AG04449 (cell line): ENCODE measurements around the gene TMEM106A.
"Not testable (repeated sequence)": the region's sequence is repeated elsewhere in the genome, so short reads cannot be mapped to it uniquely, and the experiment has no call there.

Experiments used
- CTCF ChIA-PET: fragments of 350-600 bp; formaldehyde crosslinking; extraction: SDS; loops from one replicate; lab custom pipeline; 2021; ENCODE audit warnings: antibody characterized with exemption; lab: Yijun Ruan, JAX
- POLR2A ChIA-PET: fragments of 400-600, 350-600 bp; formaldehyde crosslinking; extraction: SDS; loops from one replicate; lab custom pipeline; 2020; ENCODE audit warnings: antibody characterized with exemption, inconsistent platforms; lab: Yijun Ruan, JAX
- DNase-seq: peaks from one replicate; pipeline ENCODE4 v3.0.0-alpha.2; 2010; ENCODE audit warnings: low read depth, low spot score
- H3K4me3 ChIP-seq: 2 replicates; pipeline ENCODE4 v1.5.1; 2011; ENCODE audit warnings: low read depth, mild to moderate bottlenecking, control low read depth, low read length
- TF ChIP-seq, protein P1 (sequence below): IDR thresholded peaks from one replicate; pipeline ENCODE4 v1.5.1; 2011; ENCODE audit warnings: mild to moderate bottlenecking, moderate library complexity, low read length, control low read depth, inconsistent platforms; ENCODE audit not compliant: insufficient read depth; ENCODE audit errors: missing control alignments

Gene TMEM106A

DNA sequence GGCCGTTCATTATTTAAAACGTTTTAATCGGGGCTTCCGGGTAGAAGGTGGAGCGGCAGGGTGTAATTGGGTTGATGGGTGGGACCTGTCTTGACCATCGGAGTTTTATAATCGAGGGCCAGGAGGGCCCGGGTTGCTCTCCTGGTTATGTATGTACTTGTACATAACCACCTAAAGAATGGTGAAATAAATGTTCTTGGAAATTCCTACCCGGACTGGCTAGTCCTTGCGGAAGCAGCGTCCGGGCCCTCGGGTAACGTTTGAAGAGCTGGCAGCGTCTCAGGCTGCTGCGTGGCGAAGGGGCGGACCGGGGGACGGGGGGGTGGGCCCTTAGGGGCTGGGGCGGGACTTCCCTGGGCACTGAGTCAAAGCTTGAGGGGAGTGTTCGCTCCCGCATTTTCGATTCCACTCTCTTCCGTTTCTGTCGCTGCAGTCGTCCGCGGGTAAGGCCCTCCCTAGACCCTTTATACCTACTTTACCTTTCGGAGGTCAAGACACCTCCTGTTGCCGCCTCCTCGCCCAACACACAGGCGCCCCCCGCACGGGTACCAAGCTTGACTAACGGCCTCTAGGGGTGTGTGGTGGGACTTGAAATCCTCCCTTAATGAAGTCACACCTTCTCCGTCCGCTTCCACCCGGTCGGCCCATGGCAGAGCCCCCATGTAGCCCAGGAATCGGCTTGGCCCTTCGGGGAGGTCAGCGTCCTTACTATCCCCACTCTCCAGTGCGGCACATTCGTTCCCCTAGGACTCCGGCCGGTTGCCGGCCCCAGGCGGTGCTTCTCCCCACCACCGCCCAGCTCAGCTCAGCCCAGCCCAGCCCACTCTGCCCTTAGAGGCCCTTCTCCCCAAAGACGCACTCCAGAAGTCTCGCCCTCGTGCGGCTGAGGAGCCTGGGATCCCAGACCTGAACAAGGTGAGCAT is at the start of gene TMEM106A:
TSS of gene TMEM106A (plus strand) at position 396 of the 923 bp plus-strand sequence. CDS start 1,167 bp downstream, outside the sequence.
- POLR2A ChIA-PET: interaction anchor here (0.8 to 3.3 kb wide), 8 partner anchors 9 to 214 kb away, joined by 3 to 27 read pairs (median 4); partner anchors contain the start of gene RPL27
- CTCF ChIA-PET: interaction anchor here (1.0 to 1.9 kb wide), 4 partner anchors 10 to 104 kb away, joined by 3 to 9 read pairs (median 4); no protein-coding TSS in a partner anchor
- DNase-seq: peak; percentile 58
- TF ChIP-seq, protein P1, sequence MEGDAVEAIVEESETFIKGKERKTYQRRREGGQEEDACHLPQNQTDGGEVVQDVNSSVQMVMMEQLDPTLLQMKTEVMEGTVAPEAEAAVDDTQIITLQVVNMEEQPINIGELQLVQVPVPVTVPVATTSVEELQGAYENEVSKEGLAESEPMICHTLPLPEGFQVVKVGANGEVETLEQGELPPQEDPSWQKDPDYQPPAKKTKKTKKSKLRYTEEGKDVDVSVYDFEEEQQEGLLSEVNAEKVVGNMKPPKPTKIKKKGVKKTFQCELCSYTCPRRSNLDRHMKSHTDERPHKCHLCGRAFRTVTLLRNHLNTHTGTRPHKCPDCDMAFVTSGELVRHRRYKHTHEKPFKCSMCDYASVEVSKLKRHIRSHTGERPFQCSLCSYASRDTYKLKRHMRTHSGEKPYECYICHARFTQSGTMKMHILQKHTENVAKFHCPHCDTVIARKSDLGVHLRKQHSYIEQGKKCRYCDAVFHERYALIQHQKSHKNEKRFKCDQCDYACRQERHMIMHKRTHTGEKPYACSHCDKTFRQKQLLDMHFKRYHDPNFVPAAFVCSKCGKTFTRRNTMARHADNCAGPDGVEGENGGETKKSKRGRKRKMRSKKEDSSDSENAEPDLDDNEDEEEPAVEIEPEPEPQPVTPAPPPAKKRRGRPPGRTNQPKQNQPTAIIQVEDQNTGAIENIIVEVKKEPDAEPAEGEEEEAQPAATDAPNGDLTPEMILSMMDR: peak; percentile 18
- peak within 1 kb of the TSS; percentile 61 for H3K4me3 ChIP-seq

- DNase-seq, H3K4me3 ChIP-seq, CTCF ChIA-PET, POLR2A ChIA-PET: not testable (repeated sequence)
Observed at GRCh38 chr17:43165971-43166370, 45.7 kb upstream of the TMEM106A start.

- CTCF ChIA-PET: interaction anchor here (0.9 to 2.4 kb wide), 2 partner anchors 8 to 145 kb away, joined by 3 to 14 read pairs; no protein-coding TSS in a partner anchor
- POLR2A ChIA-PET: interaction anchor here (0.9 to 1.2 kb wide), 2 partner anchors 146 kb away, joined by 3 to 4 read pairs; no protein-coding TSS in a partner anchor
- TF ChIP-seq, protein P1: no peak
- peak overlapping the region; percentile 85 for H3K4me3 ChIP-seq
- DNase-seq: no peak
Observed at GRCh38 chr17:43169561-43170139, 42.0 kb upstream of the TMEM106A start.

DNA sequence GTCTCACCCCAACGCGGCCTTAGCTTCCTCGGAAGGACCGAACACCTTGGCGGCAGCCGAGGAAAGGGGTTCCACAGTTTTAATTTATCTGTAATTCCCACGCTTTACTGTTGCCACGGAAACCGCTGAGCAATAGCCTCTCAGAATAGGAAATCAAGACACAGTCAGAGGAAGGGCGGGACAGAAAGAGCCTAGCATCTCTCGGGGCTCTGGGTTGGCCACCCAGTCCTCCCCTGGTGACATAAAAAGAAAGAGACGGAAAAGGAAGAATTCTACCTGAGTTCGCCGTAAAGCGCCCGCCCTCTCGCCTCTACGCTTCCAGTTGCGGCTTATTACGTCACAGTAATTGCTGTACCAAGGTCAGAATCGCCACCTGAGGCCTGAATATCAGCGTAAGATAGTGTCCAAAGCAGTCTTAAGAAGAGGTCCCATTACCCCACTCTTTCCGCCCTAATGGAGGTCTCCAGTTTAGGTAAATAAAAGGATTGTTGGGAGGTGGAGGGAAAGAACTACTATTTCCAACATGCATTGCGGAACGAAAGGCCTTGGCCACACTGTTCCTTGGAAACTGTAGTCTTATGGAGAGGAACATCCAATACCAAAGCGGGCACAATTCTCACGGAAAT is 41.4 kb upstream of the TMEM106A start:
- H3K4me3 ChIP-seq: peak overlapping the region; percentile 85
- TF ChIP-seq, protein P1: no peak
- DNase-seq: peak; percentile 74
- CTCF ChIA-PET: interaction anchor here (2.4 kb wide), 1 partner anchor 146 kb away, joined by 14 read pairs; no protein-coding TSS in a partner anchor
- POLR2A ChIA-PET: interaction anchor here (0.9 to 1.2 kb wide), 2 partner anchors 145 to 146 kb away, joined by 3 to 4 read pairs; no protein-coding TSS in a partner anchor

DNA sequence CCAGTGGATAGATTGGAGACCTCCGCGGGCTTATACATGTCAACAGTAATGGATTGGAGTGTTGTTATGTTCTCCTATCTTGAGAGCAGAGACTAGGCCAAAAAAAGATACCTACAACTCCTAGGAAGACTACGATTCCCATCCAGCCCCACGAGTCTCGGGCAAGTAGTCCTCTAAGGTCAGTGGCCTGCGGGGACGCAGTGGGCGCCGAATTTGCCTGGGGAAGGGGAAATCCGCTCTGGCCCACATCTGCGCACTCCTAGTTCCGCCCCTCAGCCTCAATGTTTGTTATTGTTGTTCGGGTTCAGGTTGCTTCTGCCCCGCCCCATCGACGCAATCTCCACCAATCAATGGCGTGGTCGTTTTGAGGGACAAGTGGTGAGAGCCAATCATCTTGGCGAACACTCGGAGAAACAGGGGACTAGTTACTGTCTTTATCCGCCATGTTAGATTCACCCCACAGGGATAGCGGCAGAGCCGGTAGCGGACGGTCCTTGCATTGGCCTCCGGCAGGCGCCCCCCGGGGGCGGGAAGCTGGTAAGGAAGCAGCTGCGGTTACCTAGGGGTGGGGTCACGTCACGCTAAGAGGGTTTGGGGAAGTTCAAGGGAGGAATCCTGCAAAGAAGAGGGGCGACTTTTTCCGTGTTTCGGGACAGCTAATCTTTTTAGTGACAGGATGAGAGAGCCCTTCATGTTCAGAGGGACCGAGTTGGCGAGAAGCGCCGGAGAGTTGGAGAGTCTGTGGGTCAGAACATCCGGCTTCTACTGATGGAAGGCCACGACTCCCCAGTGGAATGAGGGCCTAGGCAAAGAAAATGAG is 40.7 kb upstream of the TMEM106A start, which contains the start of gene NBR1:
TSS of gene NBR1 (plus strand) at position 449 of the 820 bp plus-strand sequence. CDS start 4,586 bp downstream, outside the sequence.
- CTCF ChIA-PET: interaction anchor here (1.0 to 1.9 kb wide), 6 partner anchors 18 to 172 kb away, joined by 3 to 14 read pairs (median 3); partner anchors contain the start of genes RND2 and RPL27

More for the DNA sequence above, 40.7 kb upstream of the TMEM106A start, which contains the start of gene NBR1:
- peak; percentile 92 for DNase-seq
- POLR2A ChIA-PET: interaction anchor here (0.9 to 2.3 kb wide), 5 partner anchors 13 to 173 kb away, joined by 3 to 15 read pairs (median 6); partner anchors contain the start of genes RPL27 and TMEM106A
- TF ChIP-seq, protein P1: no peak
- peak within 1 kb of the TSS; percentile 85 for H3K4me3 ChIP-seq
